ENCODE data around the gene SPI1.

The SPI1 gene

DNA sequence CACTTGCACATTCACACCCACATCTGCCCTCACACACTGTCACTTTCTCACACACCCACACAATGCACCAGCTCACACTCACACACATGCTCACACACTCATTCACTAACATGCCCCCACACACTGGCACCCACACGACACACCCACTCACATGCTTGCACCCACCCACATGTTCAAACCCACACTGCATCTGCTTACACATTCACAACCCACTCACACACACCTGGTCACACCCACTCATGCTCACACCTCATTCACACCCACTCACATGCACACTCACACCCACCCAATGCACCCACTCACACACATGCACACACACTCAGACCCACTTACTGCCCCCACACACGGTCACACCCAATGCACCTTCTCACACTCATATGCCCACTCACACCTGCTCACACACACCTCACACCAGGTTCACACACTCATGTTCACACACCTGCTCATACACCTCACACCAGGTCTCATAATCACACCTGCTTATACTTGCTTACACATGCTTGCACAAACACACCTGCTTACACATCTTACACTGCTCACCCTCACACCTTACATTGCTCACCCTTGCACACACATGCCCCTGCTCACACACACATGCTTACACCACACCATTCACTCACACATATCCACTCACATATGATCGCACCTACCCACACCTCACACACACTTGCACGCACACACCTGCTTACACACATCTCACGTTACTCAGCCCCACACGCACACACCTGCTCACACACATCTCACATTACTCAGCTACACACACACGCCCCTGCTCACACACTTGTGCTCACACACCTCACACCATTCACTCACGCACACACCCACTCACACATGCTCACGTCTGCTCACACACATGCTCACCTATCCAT is 22.0 kb downstream of the SPI1 start:
- TF ChIP-seq, protein P1, sequence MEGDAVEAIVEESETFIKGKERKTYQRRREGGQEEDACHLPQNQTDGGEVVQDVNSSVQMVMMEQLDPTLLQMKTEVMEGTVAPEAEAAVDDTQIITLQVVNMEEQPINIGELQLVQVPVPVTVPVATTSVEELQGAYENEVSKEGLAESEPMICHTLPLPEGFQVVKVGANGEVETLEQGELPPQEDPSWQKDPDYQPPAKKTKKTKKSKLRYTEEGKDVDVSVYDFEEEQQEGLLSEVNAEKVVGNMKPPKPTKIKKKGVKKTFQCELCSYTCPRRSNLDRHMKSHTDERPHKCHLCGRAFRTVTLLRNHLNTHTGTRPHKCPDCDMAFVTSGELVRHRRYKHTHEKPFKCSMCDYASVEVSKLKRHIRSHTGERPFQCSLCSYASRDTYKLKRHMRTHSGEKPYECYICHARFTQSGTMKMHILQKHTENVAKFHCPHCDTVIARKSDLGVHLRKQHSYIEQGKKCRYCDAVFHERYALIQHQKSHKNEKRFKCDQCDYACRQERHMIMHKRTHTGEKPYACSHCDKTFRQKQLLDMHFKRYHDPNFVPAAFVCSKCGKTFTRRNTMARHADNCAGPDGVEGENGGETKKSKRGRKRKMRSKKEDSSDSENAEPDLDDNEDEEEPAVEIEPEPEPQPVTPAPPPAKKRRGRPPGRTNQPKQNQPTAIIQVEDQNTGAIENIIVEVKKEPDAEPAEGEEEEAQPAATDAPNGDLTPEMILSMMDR (IDR thresholded peaks at IDR 0.05; ENCODE audit: borderline replicate concordance, insufficient read depth, low read depth, low read length), result no peak
- H3K4me3 ChIP-seq (ENCODE audit: low read depth, low read length), result no peak overlapping the region

DNA sequence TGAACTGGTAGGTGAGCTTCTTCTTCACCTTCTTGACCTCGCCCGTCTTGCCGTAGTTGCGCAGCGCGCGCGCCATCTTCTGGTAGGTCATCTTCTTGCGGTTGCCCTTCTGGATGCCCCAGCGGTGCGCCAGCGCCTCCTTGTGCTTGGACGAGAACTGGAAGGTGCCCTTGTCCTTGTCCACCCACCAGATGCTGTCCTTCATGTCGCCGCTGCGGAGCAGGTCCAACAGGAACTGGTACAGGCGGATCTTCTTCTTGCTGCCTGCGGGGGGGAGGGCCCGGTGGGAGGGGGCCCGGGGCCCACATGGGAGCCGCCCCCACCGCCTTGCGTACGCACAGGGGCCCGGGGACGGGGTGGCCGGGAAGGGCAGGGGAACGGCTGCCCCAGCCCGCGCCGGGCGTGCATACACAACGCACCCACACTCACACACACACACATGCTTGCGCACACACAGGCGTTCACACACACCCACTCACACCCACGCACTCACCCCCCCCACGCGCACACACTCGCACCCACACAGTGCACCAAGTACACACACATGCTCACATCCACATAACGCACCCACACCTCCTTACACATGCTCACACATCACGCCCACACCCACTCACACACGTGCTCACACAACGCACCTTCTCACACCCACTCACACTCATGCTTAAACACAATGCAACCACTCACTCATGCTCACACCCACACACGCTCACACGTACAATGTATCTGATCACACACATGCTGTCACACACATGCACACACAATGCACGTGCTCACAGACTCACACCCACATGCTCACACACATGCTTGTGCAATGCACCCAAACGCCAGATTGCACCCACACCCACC is 22.8 kb downstream of the SPI1 start:
- TF ChIP-seq, protein P1 (IDR thresholded peaks at IDR 0.05; ENCODE audit: borderline replicate concordance, insufficient read depth, low read depth, low read length), result peak; percentile 29; the same call in 1 of the 2 replicates
- H3K4me3 ChIP-seq (ENCODE audit: low read depth, low read length), result no peak overlapping the region

DNA sequence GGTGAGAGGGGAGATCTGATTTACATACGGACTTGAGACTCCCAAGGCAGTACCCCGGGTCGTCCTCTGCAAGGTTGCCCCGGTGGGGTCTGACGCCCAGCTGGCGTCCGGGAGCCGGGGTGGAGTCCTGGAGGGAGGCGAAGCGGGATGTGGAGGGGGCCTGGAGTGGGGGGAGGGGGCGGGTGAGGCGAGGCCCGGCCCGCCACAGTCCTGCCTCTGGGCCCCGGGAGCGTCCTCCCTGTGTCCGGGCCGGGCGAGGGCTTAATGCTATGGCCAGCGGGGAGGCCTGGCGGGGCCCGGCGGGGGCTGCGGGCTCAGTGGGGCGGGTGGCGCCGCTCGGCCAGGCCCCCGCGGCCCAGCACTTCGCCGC is 23.4 kb downstream of the SPI1 start:
- H3K4me3 ChIP-seq (ENCODE audit: low read depth, low read length), result no peak overlapping the region
- TF ChIP-seq, protein P1 (IDR thresholded peaks at IDR 0.05; ENCODE audit: borderline replicate concordance, insufficient read depth, low read depth, low read length), result no peak

DNA sequence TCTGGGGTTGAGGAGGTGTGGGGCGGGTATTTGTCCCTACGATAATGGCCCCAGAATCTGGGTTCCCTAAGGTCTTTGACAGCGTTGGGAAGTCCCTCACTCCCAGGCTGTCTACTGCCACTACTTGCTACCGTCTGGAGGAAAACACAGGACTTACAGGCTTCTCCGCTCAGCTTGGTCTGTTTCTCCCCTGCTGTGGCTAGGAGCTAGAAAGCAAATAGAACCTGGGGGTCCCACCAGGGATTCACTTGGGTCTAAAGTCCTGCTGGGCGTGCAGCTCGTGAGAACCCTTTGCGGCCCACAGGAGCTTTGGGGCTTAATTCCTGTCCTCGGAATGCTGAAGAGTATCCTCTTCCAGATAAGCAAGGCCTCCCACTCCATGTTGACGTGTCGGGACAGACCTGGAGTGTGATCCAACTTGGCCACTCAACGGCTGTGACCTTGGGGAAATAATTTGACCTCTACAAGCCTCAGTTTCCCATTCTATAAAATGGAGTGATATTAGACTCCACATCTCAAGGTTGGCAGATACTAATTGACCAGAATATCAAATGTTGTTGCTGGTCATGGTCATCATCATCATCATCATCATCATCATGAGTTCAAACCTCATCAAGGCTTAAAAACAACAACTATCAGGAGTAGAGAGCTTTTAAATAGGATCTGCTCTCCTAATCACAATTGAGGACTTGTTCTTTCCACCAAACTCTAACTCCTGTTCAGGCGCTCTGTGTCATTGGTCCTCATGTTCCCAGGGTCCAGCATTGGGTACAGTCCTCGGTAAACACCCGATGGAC is 24.2 kb downstream of the SPI1 start:
- no peak overlapping the region for H3K4me3 ChIP-seq (ENCODE audit: low read depth, low read length)
- TF ChIP-seq, protein P1 (IDR thresholded peaks at IDR 0.05; ENCODE audit: borderline replicate concordance, insufficient read depth, low read depth, low read length), result no peak

DNA sequence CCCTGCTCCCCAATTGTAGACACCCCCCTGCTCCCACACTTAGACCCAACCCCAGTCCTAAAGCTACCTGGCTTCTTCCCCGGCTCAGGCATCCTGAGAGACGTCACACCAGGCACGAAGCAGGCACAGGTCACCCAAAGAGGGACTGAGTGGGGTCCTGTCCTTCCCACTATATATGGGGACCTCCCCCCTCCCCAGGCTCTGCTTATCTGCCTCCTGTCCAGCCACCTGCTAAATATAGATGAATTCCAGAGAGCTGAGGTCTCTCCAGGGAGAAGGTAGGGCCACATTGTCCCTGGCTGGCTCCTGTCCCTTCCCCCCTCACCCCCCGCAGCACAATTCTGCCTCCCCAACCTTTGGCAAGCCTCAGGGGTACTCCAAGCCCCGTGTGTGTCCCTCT is 25.8 kb downstream of the SPI1 start, which contains the start of gene MYBPC3:
Gene MYBPC3, minus strand, starts transcription at position 147 of the 400 bp plus-strand sequence. Its CDS starts 55 bp downstream, at position 92.
- TF ChIP-seq, protein P1 (IDR thresholded peaks at IDR 0.05; ENCODE audit: borderline replicate concordance, insufficient read depth, low read depth, low read length), result no peak
- no peak within 1 kb of the TSS for H3K4me3 ChIP-seq (ENCODE audit: low read depth, low read length)

DNA sequence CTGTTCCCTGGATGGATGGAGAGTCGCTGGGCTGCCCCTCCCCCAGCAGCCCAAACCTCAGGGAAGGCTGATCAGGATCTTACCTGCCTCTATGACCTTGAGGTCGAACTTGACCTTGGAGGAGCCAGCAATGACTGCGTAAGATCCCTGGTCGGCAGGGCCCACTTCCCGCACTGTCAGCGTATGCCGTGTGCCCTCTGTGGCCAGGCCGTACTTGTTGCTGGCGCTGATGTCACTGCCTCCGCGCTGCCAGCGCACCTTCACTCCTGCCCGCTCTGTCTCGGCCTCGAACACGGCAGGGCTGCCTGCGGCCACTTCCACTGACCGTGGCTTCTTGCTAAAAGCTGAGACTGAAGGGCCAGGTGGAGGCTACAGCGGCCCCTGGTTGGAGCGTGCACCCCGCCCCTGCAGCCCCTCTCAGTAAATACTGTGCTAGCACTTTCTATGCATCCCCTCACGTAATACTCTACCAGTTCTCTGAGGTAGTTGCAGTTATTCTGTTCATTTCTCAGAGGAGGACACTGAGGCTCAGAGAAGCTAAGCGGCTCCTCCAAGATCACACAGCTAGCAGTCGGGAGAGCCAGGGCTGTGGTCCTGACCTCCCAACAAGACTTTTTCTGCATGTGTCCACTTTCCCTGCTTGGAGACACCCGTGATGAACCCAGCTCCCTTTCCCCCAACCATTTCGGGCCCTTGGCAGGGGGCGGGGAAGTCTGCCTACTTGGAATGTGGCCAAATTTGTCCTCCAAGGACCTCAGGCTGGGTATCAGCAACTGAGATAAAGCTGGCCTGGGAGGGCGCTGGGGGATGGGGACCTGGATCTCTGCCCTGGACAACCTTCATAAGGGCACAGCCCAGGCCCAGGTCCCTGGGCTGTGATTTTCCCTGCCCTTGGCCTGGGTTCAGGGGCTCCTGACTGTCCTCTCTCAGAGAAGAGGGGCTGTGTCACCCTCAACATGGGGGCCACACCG is 26.9 kb downstream of the SPI1 start:
- H3K4me3 ChIP-seq (ENCODE audit: low read depth, low read length), result no peak overlapping the region
- TF ChIP-seq, protein P1 (IDR thresholded peaks at IDR 0.05; ENCODE audit: borderline replicate concordance, insufficient read depth, low read depth, low read length), result no peak

Measured in GM12875 (cell line).